Body of pancreas (tissue), 4 donors: ENCODE data around the gene EMC8.

Experiments
- POLR2A ChIP-seq, 3 donors: fragments of 450-650 bp; IDR thresholded peaks; one replicate each; pipeline ENCODE4 v1.6.1; 2016; ENCODE audit warnings: antibody characterized with exemption in 3 of 3, mild to moderate bottlenecking in 2 of 3
- TF ChIP-seq, protein P1 (sequence below), 7 experiments: fragments of 450-650 bp in 4 of 7; fragments of 200-600 bp in 3 of 7; sonication (generic) in 3 of 7; IDR thresholded peaks; one replicate each; pipeline ENCODE4 v1.5.1; 2016 to 2019; ENCODE audit warnings: antibody characterized with exemption in 7 of 7

DNA sequence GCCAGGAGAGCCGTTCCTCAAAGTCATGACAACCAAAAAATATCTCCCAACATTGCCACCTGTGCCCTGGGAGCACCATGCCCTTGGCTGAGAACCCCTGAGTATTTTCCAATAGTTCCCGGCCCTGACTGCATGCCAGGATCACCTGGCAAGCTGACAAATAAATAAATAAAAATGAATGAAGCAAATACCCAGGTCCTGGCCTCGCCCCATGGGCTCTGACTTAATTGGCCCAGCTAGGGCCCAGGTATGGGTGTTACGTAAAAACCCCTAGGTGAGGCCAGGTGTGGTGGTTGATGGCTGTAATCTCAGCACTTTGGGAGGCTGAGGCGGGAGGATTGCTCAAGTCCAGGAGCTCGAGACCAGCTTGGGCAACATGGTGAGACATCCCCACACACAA is 45.8 kb downstream of the EMC8 start:
- TF ChIP-seq, protein P1, sequence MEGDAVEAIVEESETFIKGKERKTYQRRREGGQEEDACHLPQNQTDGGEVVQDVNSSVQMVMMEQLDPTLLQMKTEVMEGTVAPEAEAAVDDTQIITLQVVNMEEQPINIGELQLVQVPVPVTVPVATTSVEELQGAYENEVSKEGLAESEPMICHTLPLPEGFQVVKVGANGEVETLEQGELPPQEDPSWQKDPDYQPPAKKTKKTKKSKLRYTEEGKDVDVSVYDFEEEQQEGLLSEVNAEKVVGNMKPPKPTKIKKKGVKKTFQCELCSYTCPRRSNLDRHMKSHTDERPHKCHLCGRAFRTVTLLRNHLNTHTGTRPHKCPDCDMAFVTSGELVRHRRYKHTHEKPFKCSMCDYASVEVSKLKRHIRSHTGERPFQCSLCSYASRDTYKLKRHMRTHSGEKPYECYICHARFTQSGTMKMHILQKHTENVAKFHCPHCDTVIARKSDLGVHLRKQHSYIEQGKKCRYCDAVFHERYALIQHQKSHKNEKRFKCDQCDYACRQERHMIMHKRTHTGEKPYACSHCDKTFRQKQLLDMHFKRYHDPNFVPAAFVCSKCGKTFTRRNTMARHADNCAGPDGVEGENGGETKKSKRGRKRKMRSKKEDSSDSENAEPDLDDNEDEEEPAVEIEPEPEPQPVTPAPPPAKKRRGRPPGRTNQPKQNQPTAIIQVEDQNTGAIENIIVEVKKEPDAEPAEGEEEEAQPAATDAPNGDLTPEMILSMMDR (IDR thresholded peaks at IDR 0.05): no peak
- no peak for TF ChIP-seq POLR2A (IDR thresholded peaks at IDR 0.05)
